ENCODE data around the gene TMEM98. TPM values are rescaled to one million over a fixed set of nuclear protein-coding genes. Genes with fewer than 3 reads are reported as not detected.
"Not testable (repeated sequence)": the region's sequence is repeated elsewhere in the genome, so short reads cannot be mapped to it uniquely, and the experiment has no call there.

Gene TMEM98
- total RNA-seq, 1 donor from 2014 or later = 41.9 TPM

GRCh38 chr17:32985050-32985756 lies 57.2 kb downstream of the TMEM98 start:
- DNase-seq (ENCODE audit: low spot score) = no peak

DNA sequence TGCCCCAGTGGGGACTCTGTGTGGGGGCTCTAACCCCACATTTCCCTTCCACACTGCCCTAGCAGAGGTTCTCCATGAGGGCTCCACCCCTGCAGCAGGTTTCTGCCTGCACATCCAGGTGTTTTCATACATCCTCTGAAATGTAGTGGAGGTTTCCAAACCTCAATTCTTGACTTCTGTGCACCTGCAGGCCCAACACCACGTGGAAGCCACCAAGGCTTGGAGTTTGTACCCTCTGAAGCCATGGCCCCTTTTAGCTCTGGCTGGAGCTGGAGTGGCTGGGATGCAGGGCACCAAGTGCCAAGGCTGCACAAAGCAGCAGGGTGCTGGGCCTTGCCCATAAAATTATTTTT lies 59.5 kb downstream of the TMEM98 start:
- DNase-seq (ENCODE audit: low spot score) = not testable (repeated sequence)

GRCh38 chr17:32987868-32988267 lies 59.9 kb downstream of the TMEM98 start:
- not testable (repeated sequence) for DNase-seq (ENCODE audit: low spot score)

DNA sequence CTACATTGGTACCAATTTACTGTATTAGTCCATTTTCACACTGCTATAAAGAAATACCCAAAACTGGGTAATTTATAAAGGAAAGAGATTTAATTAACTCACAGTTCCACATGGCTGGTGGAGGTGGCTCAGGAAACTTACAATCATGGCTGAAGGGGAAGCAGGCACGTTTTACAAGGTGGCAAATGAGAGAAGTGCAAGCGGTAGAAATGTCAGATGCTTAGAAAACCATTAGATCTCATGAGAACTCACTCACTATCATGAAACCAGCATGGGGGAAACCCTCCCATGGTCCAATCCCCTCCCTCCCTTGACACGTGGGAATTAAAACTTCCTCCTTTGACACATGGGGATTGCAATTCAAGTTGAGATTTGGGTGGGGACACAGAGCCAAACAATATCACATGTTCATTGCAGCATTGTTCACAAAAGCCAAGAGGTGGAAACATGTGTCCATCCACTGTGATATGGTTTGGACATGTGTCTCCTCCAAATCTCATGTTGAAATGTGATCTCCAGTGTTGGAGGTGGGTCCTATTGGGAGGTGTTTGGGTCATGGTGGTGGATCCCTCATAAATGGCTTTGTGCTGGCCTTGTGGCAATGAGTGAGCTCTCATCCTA lies 60.6 kb downstream of the TMEM98 start:
- DNase-seq (ENCODE audit: low spot score) = no peak

DNA sequence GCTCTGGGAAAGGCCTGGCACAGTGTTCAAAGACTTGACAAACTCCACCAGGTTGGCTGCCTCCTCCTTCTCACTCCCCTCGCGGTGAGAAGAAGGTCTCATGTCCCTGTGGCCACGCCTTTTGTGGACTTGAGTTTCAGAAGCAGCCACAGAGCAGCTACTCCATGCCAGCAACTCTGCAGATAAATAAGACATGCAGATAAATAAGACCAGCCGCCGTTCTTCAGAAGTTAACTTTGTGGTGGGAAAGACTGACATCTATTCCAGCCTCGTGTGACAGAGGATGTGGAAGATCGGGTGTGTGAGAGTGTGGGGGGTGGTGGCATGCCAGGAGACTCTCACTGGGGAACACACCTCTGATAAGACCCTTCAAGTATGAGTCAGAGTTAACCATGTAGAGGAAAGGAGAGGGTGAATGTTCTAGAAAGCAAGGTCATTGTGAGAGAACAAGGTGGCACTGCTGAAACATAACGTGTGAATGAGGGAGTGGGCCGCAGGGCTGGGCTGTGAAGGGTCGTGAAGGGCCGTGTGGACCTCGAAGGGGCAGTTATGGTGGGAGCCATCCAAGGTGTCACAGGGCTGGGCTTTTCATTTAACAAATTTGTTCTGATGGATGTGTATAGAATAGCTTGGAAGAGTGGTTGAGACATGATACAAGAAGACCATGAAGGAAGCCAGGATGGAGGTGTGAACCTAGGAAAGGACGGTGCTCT lies 64.5 kb downstream of the TMEM98 start:
- DNase-seq (ENCODE audit: low spot score) = no peak

GRCh38 chr17:32993977-32994376 lies 66.0 kb downstream of the TMEM98 start:
- no peak for DNase-seq (ENCODE audit: low spot score)

Other genes with a start within 250 kb of the TMEM98 start
- 75.8 TPM for gene MYO1D, start 51.0 kb upstream of the TMEM98 start, total RNA-seq
- not detected for gene SPACA3, start 63.7 kb downstream of the TMEM98 start, total RNA-seq

Data from ureter (tissue), 1 donor.